NOMO-1 (cell line): Measurements from ENCODE around the gene AZGP1.
"Not testable (repeated sequence)": the region's sequence is repeated elsewhere in the genome, so short reads cannot be mapped to it uniquely, and the experiment has no call there.

Experiments used
- DNase-seq, 2 experiments: peaks; one replicate each; lab custom pipeline; 2025; ENCODE audit not compliant: unreplicated experiment in 2 of 2; lab: John Stamatoyannopoulos, UW

Gene AZGP1

GRCh38 chr7:99997545-99998137 lies 21.8 kb upstream of the AZGP1 start:
- peak; percentile 44 to 47 for DNase-seq

GRCh38 chr7:99996755-99997544 lies 21.1 kb upstream of the AZGP1 start:
- DNase-seq, result no peak

- DNase-seq, result no peak
Measured at GRCh38 chr7:99994819-99995218, 19.0 kb upstream of the AZGP1 start.

- DNase-seq, result no peak
Measured at GRCh38 chr7:99992330-99993038, 16.7 kb upstream of the AZGP1 start.

DNA sequence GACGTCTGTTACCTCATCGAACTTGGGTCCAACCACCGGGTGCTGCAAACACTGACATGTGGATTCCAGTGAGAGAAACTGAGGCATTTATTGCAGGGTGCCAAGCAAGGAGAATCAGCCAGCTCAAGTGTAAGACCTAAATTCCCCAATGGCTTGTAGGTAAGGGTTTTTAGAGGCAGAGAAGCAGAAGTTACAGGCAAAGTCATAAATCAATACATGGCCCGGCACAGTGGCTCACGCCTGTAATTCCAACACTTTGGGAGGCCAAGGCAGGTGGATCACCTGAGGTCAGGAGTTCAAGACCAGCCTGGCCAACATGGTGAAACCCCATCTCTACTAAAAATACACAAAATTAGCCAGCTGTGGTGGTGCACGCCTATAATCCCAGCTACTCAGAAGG lies 15.7 kb upstream of the AZGP1 start:
- DNase-seq, result not testable (repeated sequence)

GRCh38 chr7:99990460-99990852 lies 14.6 kb upstream of the AZGP1 start:
- DNase-seq, result no peak

- no peak for DNase-seq
Measured at GRCh38 chr7:99987846-99988245, 12.0 kb upstream of the AZGP1 start.

GRCh38 chr7:99987306-99987705 lies 11.5 kb upstream of the AZGP1 start:
- DNase-seq, result not testable (repeated sequence)

DNA sequence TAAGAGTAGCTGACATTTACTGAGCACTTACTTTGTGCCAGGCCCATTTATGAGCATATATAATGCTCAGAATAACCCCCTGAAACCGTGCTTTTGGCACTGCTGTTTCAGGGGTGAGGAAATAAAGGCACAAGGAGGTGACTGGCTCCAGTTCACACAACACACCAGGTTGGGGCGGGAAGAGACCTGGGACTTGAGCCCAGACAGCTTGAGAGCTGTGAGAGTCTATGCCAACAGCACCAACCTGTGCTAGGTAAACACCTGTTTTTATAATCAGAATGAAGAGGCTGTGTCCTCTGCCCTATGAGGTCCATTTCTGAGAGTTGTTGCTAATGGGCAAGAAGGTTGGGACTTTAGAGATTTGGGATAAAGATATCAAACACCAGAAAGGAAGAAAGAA lies 8.8 kb upstream of the AZGP1 start:
- no peak for DNase-seq

- not testable (repeated sequence) for DNase-seq
Measured at GRCh38 chr7:99981066-99981465, 5.2 kb upstream of the AZGP1 start.

DNA sequence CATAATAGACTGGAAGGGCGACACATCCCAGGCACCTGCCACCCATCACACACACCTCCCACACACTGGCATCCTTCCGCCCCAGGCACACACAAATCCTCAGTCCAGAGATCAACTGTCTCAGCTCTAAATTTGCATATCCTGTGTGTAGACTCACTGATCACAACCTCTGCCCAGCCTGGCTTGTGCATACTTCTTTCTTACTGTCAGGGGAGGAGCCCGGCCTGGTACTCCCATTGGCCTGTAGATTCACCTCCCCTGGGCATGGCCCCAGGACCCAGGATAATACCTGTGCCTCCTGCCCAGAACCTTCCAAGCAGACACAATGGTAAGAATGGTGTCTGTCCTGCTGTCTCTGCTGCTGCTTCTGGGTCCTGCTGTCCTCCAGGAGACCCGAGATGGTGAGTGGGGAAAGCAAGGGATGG lies 4.6 kb upstream of the AZGP1 start:
- not testable (repeated sequence) for DNase-seq

DNA sequence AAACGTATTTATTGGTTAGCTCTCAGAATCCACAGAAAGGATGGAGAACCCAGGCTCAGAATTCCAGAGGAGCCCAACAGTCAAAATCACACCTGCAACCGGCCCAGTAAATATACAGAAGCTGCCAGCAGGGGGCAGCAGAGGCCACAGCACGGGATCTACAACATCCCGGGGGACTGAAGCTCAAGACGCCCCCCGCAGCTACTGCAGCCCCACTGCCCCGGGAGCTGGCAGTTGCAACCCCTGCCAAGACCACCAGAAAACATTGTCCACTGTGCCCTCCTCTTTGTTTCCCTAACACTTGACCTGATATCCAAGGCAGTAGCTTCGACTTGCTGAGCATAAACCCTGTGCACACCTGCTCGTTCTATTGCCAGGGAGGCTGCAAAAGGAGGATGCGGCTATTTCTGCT lies 4.0 kb upstream of the AZGP1 start:
- peak; percentile 48 to 55 for DNase-seq

- DNase-seq, result no peak
Measured at GRCh38 chr7:99976626-99977025, 795 bp upstream of the AZGP1 start.

DNA sequence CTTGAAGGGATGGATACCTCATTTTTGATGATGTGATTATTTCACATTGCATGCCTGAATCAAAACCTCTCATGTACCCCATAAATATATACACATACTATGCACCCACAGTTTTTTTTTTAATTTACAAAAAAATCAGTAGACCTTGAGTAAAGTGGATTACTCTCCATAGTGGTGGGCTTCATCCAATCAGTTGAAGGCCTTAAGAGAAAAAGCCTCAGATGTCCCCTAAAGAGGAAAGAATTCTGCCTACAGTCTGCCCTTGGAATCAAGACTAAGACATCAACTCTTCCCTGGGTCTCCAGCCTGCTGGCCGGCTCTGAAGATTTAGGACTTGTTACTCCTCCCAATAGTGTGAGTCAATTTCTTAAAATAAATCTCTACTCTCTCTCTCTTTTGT lies 1.1 kb downstream of the AZGP1 start:
- DNase-seq, result no peak

- DNase-seq, result not testable (repeated sequence)
Measured at GRCh38 chr7:99973817-99974216, 2.0 kb downstream of the AZGP1 start.

DNA sequence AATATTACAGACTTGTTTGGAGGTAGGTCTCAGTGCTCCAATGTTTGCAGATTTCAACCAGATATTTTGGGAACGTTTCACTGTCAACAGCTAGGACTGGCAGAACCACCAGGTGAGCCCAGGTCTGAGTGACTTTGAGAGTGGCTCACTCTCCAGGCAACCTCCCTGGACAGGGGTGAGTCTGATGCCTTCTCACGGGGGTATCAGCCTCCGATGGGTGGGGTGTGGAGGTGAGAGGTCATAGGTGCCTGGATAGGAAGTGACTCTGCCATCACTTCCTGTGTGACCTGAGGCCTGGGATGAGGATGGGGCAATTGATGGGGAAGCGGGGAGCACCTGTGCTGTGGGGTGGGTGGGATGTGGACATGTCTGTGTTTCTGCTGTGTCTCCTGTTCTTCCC lies 4.6 kb downstream of the AZGP1 start:
- DNase-seq, result no peak

GRCh38 chr7:99969813-99970212 lies 6.0 kb downstream of the AZGP1 start:
- not testable (repeated sequence) for DNase-seq

- DNase-seq, result no peak
Measured at GRCh38 chr7:99969298-99969697, 6.5 kb downstream of the AZGP1 start.

- DNase-seq, result no peak
Measured at GRCh38 chr7:99958564-99959227, 17.1 kb downstream of the AZGP1 start.

- no peak for DNase-seq
Measured at GRCh38 chr7:99955247-99955646, 20.6 kb downstream of the AZGP1 start.

DNA sequence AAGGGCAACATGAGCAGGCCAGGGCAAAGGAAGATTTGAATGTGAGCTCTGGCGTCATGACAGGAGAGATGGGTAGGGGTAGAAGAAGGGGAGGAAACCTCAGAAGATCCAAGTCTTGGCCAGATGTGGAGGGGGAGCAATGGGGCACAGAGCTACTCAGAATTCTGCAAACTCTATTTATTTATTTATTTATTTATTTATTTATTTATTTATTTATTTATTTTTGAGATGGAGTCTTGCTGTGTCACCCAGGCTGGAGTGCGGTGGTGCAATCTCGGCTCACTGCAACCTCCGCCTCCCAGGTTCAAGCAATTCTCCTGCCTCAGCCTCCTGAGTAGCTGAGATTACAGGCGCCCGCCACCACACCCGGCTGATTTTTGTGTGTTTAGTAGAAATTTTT lies 21.2 kb downstream of the AZGP1 start:
- DNase-seq, result not testable (repeated sequence)
